SU-DHL-6 (cell line): Measurements from ENCODE around the gene ANKRD27.

Experiments used
- H2AFZ ChIP-seq: fragments of 200-600 bp; sonication (generic); 2 replicates; pipeline ENCODE4 v1.6.1; 2014; ENCODE audit warnings: low read depth, mild to moderate bottlenecking, moderate library complexity, mixed read lengths, antibody characterized with exemption, low read length; ENCODE audit not compliant: severe bottlenecking
- H3F3A ChIP-seq: fragments of 200-600 bp; shearing (Covaris generic); 2 replicates; pipeline ENCODE4 v1.6.0; 2016; ENCODE audit warnings: antibody characterized with exemption, mild to moderate bottlenecking; ENCODE audit not compliant: insufficient read depth
- H3K27ac ChIP-seq: fragments of 200-600 bp; sonication (generic); 2 replicates; pipeline ENCODE4 v1.5.1; 2016; ENCODE audit warnings: low read depth, mild to moderate bottlenecking, low read length, moderate library complexity, mixed read lengths
- H3K27me3 ChIP-seq: fragments of 200-600 bp; sonication (generic), shearing (Covaris generic); 2 replicates; pipeline ENCODE4 v1.6.0; 2014; ENCODE audit warnings: mild to moderate bottlenecking, low read length
- H3K36me3 ChIP-seq: fragments of 200-600 bp; sonication (generic); 2 replicates; pipeline ENCODE4 v1.6.1; 2014; ENCODE audit warnings: mild to moderate bottlenecking, low read length, mixed read lengths
- H3K4me2 ChIP-seq: fragments of 300-600, 200-600 bp; shearing (Covaris generic), sonication (generic); 2 replicates; pipeline ENCODE4 v1.6.0; 2014; ENCODE audit warnings: low read length, low read depth, mild to moderate bottlenecking; ENCODE audit not compliant: poor library complexity, severe bottlenecking
- H3K4me3 ChIP-seq: fragments of 200-600 bp; sonication (generic); 2 replicates; pipeline ENCODE4 v1.5.1; 2014; ENCODE audit warnings: antibody characterized with exemption, low read length, mild to moderate bottlenecking, mixed read lengths; ENCODE audit not compliant: insufficient read depth, poor library complexity, severe bottlenecking
- H3K79me2 ChIP-seq: fragments of 200-600 bp; sonication (generic); 2 replicates; pipeline ENCODE4 v1.6.1; 2014; ENCODE audit warnings: mild to moderate bottlenecking, low read length, moderate library complexity; ENCODE audit not compliant: insufficient read depth
- H3K9ac ChIP-seq: fragments of 200-600 bp; sonication (generic); 2 replicates; pipeline ENCODE4 v1.7.0; 2014; ENCODE audit warnings: mild to moderate bottlenecking, low read length
- H3K9me2 ChIP-seq: fragments of 200-600 bp; sonication (generic); replicated peaks from 2 replicates; pipeline ENCODE4 v1.6.1; 2014; ENCODE audit warnings: low read length; ENCODE audit not compliant: insufficient read depth
- H3K9me3 ChIP-seq: fragments of 200-600 bp; sonication (generic); 2 replicates; pipeline ENCODE4 v1.6.1; 2014; ENCODE audit warnings: low read length, mixed read lengths; ENCODE audit not compliant: insufficient read depth
- H4K20me1 ChIP-seq: fragments of 200-600 bp; sonication (generic); 2 replicates; pipeline ENCODE4 v1.6.1; 2014; ENCODE audit warnings: low read depth, mild to moderate bottlenecking, antibody characterized with exemption, low read length, moderate library complexity, mixed read lengths
- EZH2phosphoT487 ChIP-seq: fragments of 200-600 bp; sonication (generic), shearing (Covaris generic); conservative IDR thresholded peaks from 2 replicates; pipeline ENCODE4 v1.6.1; 2018; ENCODE audit warnings: mild to moderate bottlenecking, antibody characterized with exemption, low read length, moderate library complexity, mixed read lengths
- TF ChIP-seq, protein P1 (sequence below): fragments of 200-600 bp; sonication (generic); IDR thresholded peaks from one replicate; pipeline ENCODE4 v1.5.1; 2017; ENCODE audit warnings: antibody characterized with exemption, mild to moderate bottlenecking, low read length, moderate library complexity; ENCODE audit not compliant: insufficient read depth, poor library complexity, severe bottlenecking

Gene ANKRD27

DNA sequence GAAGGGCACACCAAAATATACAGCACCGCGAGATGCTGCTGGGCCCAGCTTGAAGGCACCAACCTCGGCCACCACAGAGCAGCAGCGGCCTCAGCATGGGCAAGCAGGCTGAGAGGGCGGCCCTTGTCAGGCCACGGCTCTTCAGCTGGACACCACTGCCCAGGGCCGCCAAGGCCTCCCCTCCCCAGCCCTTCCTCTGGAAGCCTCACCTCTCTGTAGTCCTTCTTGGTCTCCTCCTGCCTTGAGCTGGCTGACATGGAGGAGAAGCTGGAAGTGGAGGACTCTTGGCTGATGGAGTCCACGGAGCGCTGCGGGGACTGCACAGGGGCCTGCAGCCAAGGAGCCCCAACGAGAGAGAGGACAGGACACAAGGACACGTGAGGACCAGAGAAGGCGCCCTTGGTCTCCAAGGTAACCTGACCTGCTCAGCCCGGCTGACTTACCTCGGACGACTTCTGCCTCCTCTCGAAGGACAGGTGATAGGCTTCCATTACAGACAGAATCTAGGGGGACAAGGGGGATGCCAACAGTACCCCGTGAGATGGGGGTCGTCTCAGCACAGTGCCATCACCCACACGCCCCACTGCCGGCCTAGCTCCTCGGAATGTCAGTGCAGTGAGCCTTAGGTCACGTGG, 55.8 kb downstream of the ANKRD27 start:
- no peak overlapping the region for H2AFZ ChIP-seq
- no peaks in the 10 kb centered on the region for H3F3A ChIP-seq
- H3K9me2 ChIP-seq = no peaks in the 10 kb centered on the region
- no peak overlapping the region for H3K27ac ChIP-seq
- no peak overlapping the region for H3K4me2 ChIP-seq
- no peak overlapping the region for H3K4me3 ChIP-seq
- no peaks in the 10 kb centered on the region for H3K9me3 ChIP-seq
- H3K79me2 ChIP-seq = no peaks in the 10 kb centered on the region
- 0 out of 2 replicates have a peak, but pooled peaks cover 5% of the 10 kb centered on the region for H3K36me3 ChIP-seq
- H3K9ac ChIP-seq = no peak overlapping the region
- TF ChIP-seq, protein P1, sequence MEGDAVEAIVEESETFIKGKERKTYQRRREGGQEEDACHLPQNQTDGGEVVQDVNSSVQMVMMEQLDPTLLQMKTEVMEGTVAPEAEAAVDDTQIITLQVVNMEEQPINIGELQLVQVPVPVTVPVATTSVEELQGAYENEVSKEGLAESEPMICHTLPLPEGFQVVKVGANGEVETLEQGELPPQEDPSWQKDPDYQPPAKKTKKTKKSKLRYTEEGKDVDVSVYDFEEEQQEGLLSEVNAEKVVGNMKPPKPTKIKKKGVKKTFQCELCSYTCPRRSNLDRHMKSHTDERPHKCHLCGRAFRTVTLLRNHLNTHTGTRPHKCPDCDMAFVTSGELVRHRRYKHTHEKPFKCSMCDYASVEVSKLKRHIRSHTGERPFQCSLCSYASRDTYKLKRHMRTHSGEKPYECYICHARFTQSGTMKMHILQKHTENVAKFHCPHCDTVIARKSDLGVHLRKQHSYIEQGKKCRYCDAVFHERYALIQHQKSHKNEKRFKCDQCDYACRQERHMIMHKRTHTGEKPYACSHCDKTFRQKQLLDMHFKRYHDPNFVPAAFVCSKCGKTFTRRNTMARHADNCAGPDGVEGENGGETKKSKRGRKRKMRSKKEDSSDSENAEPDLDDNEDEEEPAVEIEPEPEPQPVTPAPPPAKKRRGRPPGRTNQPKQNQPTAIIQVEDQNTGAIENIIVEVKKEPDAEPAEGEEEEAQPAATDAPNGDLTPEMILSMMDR = no peak
- TF ChIP-seq EZH2phosphoT487 = no peak
- H4K20me1 ChIP-seq = no peaks in the 10 kb centered on the region
- no peaks in the 10 kb centered on the region for H3K27me3 ChIP-seq

DNA sequence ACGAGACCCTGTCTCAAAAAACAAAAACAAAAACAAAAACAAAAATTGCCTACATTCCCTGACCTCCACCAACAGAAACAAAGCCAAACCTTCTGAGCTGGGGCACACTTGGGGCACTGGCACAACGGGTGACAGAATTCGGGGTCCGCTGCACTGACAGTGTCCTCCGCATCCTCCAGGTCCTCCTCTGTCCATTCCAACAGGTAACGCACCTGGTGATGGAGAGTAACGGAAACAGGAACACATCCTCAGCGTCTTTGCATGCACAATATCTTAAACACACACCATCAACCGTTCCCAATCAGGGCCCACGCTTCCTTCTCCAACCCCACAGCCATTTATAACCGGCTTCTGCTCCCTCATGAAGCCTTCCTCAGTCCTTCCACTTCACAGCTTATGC, 59.4 kb downstream of the ANKRD27 start:
- Histone ChIP-seq H3K4me2 (no peak overlapping the region), H2AFZ (no peak overlapping the region), H3K9me2 (no peaks in the 10 kb centered on the region), H3K27ac (no peak overlapping the region), H4K20me1 (no peaks in the 10 kb centered on the region), H3K4me3 (no peak overlapping the region), H3K36me3 (peaks cover 8% of the 10 kb centered on the region; the same call in 1 of the 2 replicates), H3K27me3 (no peaks in the 10 kb centered on the region), H3K79me2 (no peaks in the 10 kb centered on the region), H3K9me3 (no peaks in the 10 kb centered on the region), H3K9ac (no peak overlapping the region), H3F3A (no peaks in the 10 kb centered on the region)
- no peak for TF ChIP-seq EZH2phosphoT487
- TF ChIP-seq, protein P1 = no peak

DNA sequence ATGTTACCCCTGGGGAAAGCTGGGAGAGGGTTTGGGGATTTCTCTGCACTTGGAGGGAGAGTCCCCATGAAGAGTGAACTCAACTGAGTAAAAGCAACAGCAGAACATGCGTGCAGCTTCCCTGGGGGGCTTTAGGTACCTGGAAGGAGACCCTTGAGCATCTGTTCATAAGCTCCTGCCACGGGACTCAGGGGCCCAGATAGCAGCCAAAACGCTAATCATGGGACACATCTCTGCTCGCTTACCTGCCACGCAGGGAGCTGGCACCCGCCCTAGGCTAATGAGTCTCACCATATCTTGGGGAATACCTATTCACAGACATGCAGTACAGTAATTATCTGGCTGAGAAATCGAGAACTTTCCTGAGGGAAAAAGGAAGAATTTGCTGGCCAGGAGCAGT, 60.1 kb downstream of the ANKRD27 start:
- H3K36me3 ChIP-seq = peaks cover 8% of the 10 kb centered on the region; the same call in 1 of the 2 replicates
- H3K9ac ChIP-seq = no peak overlapping the region
- no peak for TF ChIP-seq EZH2phosphoT487
- TF ChIP-seq, protein P1 = no peak
- H4K20me1 ChIP-seq = no peaks in the 10 kb centered on the region
- H3K9me3 ChIP-seq = no peaks in the 10 kb centered on the region
- H3K4me2 ChIP-seq = no peak overlapping the region
- H3F3A ChIP-seq = no peaks in the 10 kb centered on the region
- H2AFZ ChIP-seq = no peak overlapping the region
- no peak overlapping the region for H3K4me3 ChIP-seq
- H3K27ac ChIP-seq = no peak overlapping the region
- H3K79me2 ChIP-seq = no peaks in the 10 kb centered on the region
- no peaks in the 10 kb centered on the region for H3K27me3 ChIP-seq
- H3K9me2 ChIP-seq = no peaks in the 10 kb centered on the region
